HCT116 (cell line): ENCODE measurements around the gene CRACR2A.

ENCODE experiments used
- CEBPB ChIP-seq: IDR thresholded peaks from 2 replicates; pipeline ENCODE4 v1.6.1; 2012; ENCODE audit warnings: low read depth
- CTCF ChIP-seq, 3 experiments: fragments of 200-600 bp in 1 of 3; sonication (generic) in 1 of 3; IDR thresholded peaks in 2 of 3; conservative IDR thresholded peaks in 1 of 3; 2 replicates each; pipeline ENCODE4 v1.5.1; 2012 to 2017; ENCODE audit warnings: low read depth in 2 of 3, low read length in 2 of 3, antibody characterized with exemption in 1 of 3, borderline replicate concordance in 1 of 3, control low read depth in 1 of 3, mild to moderate bottlenecking in 1 of 3, mixed read lengths in 1 of 3, mixed run types in 1 of 3, moderate library complexity in 1 of 3; ENCODE audit not compliant: insufficient read depth in 1 of 3
- EZH2phosphoT487 ChIP-seq: fragments of 200-600 bp; IDR thresholded peaks from 2 replicates; pipeline ENCODE4 v1.6.1; 2018; ENCODE audit warnings: antibody characterized with exemption, borderline replicate concordance
- POLR2A ChIP-seq: IDR thresholded peaks from 2 replicates; pipeline ENCODE4 v1.7.0; 2011; ENCODE audit warnings: borderline replicate concordance; ENCODE audit not compliant: insufficient read depth, insufficient read length; ENCODE audit errors: extremely low read depth
- POLR2AphosphoS5 ChIP-seq: IDR thresholded peaks from 2 replicates; pipeline ENCODE4 v1.6.1; 2011; ENCODE audit warnings: mild to moderate bottlenecking, low read depth, low read length, moderate library complexity
- RAD21 ChIP-seq: IDR thresholded peaks from 2 replicates; pipeline ENCODE4 v1.6.1; 2012; ENCODE audit warnings: low read depth, mild to moderate bottlenecking
- REST ChIP-seq: IDR thresholded peaks from 2 replicates; pipeline ENCODE4 v1.6.1; 2012; ENCODE audit warnings: low read depth
- SP1 ChIP-seq: IDR thresholded peaks from 2 replicates; pipeline ENCODE4 v1.6.1; 2012; ENCODE audit warnings: low read depth
- ZBTB33 ChIP-seq: IDR thresholded peaks from 2 replicates; pipeline ENCODE4 v1.6.1; 2011; ENCODE audit warnings: mild to moderate bottlenecking, low read length, moderate library complexity; ENCODE audit not compliant: insufficient replicate concordance; ENCODE audit errors: extremely low read depth
- ZFX ChIP-seq: fragments of 450-650 bp; IDR thresholded peaks from 2 replicates; pipeline ENCODE4 v1.6.1; 2017
- ZNF274 ChIP-seq: fragments of 200-500 bp; sonication (Bioruptor generic); IDR thresholded peaks from 2 replicates; pipeline ENCODE4 v1.6.1; 2014; ENCODE audit warnings: mild to moderate bottlenecking, low read depth, low read length, inconsistent platforms

- TF ChIP-seq CTCF (IDR thresholded peaks at IDR 0.05 in 2 of 3, conservative IDR thresholded peaks at IDR 0.05 in 1 of 3; ENCODE audit: borderline replicate concordance in 1 of 3, insufficient read depth in 1 of 3, low read depth in 2 of 3, low read length in 2 of 3), result no peak
- TF ChIP-seq POLR2AphosphoS5, result no peak
- TF ChIP-seq RAD21, result no peak
- TF ChIP-seq ZBTB33, result no peak
- no peak for TF ChIP-seq EZH2phosphoT487
- no peak for TF ChIP-seq POLR2A
- TF ChIP-seq REST, result no peak
- TF ChIP-seq SP1, result no peak
- no peak for TF ChIP-seq ZFX
- TF ChIP-seq ZNF274, result no peak
- TF ChIP-seq CEBPB, result no peak
Measured at GRCh38 chr12:3735432-3735831, 17.5 kb downstream of the CRACR2A start.
